GM18873 (cell line): ENCODE data around the gene SLC35F1.
A peak's percentile ranks its signal among the peaks of the same experiment; 100 is the strongest.
"Not testable (repeated sequence)": the region's sequence is repeated elsewhere in the genome, so short reads cannot be mapped to it uniquely, and the experiment has no call there.

Experiments used
- ATAC-seq: cut with Tn5 transposase; IDR thresholded peaks from one replicate; pipeline ENCODE4 v1.9.1; 2021; ENCODE audit warnings: mild to moderate bottlenecking, moderate library complexity, moderate number of reproducible peaks; ENCODE audit not compliant: unreplicated experiment, low FRiP score

SLC35F1 gene

GRCh38 chr6:117906958-117907600, at the start of gene SLC35F1:
SLC35F1 (plus strand) TSS chr6:117907264.
- peak; percentile 48 for ATAC-seq

GRCh38 chr6:117858601-117859000, 48.5 kb upstream of the SLC35F1 start:
- ATAC-seq, result not testable (repeated sequence)

GRCh38 chr6:117861545-117861944, 45.5 kb upstream of the SLC35F1 start:
- no peak for ATAC-seq

GRCh38 chr6:117866561-117866960, 40.5 kb upstream of the SLC35F1 start:
- ATAC-seq, result no peak

- peak; percentile 80 for ATAC-seq
These were observed 36.4 kb upstream of the SLC35F1 start for GRCh38 chr6:117870486-117871242.

GRCh38 chr6:117880824-117881223, 26.2 kb upstream of the SLC35F1 start:
- ATAC-seq, result no peak

- ATAC-seq, result no peak
These were observed 16.9 kb upstream of the SLC35F1 start for GRCh38 chr6:117890172-117890571.

- peak; percentile 35 for ATAC-seq
These were observed 532 bp upstream of the SLC35F1 start for GRCh38 chr6:117906507-117906957.

GRCh38 chr6:117907601-117908245, 659 bp downstream of the SLC35F1 start:
- no peak for ATAC-seq

GRCh38 chr6:117908246-117909068, 1.4 kb downstream of the SLC35F1 start:
- ATAC-seq, result no peak

- no peak for ATAC-seq
These were observed 2.6 kb downstream of the SLC35F1 start for GRCh38 chr6:117909638-117910037.

- no peak for ATAC-seq
These were observed 3.5 kb downstream of the SLC35F1 start for GRCh38 chr6:117910549-117910948.

GRCh38 chr6:117911150-117911549, 4.1 kb downstream of the SLC35F1 start:
- no peak for ATAC-seq

- ATAC-seq, result no peak
These were observed 4.6 kb downstream of the SLC35F1 start for GRCh38 chr6:117911660-117912059.

GRCh38 chr6:117915846-117916245, 8.8 kb downstream of the SLC35F1 start:
- ATAC-seq, result no peak

GRCh38 chr6:117916483-117916882, 9.4 kb downstream of the SLC35F1 start:
- no peak for ATAC-seq

- no peak for ATAC-seq
These were observed 10.1 kb downstream of the SLC35F1 start for GRCh38 chr6:117917176-117917575.

- no peak for ATAC-seq
These were observed 11.4 kb downstream of the SLC35F1 start for GRCh38 chr6:117918454-117918853.

GRCh38 chr6:117919275-117919674, 12.2 kb downstream of the SLC35F1 start:
- no peak for ATAC-seq
